HEK293T (cell line): ENCODE data around the gene LTA4H.

ENCODE experiments used
- CTCF ChIA-PET: fragments of 350-600 bp; formaldehyde crosslinking; extraction: SDS; loops from one replicate; lab custom pipeline; 2021; ENCODE audit warnings: antibody characterized with exemption, inconsistent platforms; lab: Yijun Ruan, JAX
- POLR2A ChIA-PET: fragments of 350-600 bp; formaldehyde crosslinking; extraction: SDS; loops from one replicate; lab custom pipeline; 2020; ENCODE audit warnings: antibody characterized with exemption, inconsistent platforms; lab: Yijun Ruan, JAX
- DNase-seq: peaks from one replicate; pipeline ENCODE4 v3.0.0; 2012; ENCODE audit warnings: mixed read lengths; ENCODE audit errors: extremely low spot score
- ARNT ChIP-seq: fragments of 450-650 bp; IDR thresholded peaks from 2 replicates; pipeline ENCODE4 v1.6.1; 2017; ENCODE audit warnings: mild to moderate bottlenecking
- BHLHE40 ChIP-seq: fragments of 450-650 bp; IDR thresholded peaks from 2 replicates; pipeline ENCODE4 v1.6.1; 2016; ENCODE audit warnings: mild to moderate bottlenecking, moderate library complexity, borderline replicate concordance
- CTBP1 ChIP-seq: fragments of 450-650 bp; IDR thresholded peaks from 2 replicates; pipeline ENCODE4 v1.6.1; 2016; ENCODE audit warnings: borderline replicate concordance
- ELF4 ChIP-seq: fragments of 450-650 bp; IDR thresholded peaks from 2 replicates; pipeline ENCODE4 v1.6.1; 2017; ENCODE audit warnings: antibody characterized with exemption
- FOXA1 ChIP-seq: fragments of 450-650 bp; IDR thresholded peaks from 2 replicates; pipeline ENCODE4 v1.6.1; 2016; ENCODE audit warnings: mild to moderate bottlenecking
- FOXK2 ChIP-seq: fragments of 450-650 bp; IDR thresholded peaks from 2 replicates; pipeline ENCODE4 v1.6.1; 2016; ENCODE audit warnings: mild to moderate bottlenecking
- FOXM1 ChIP-seq: fragments of 450-650 bp; IDR thresholded peaks from 2 replicates; pipeline ENCODE4 v1.6.1; 2017; ENCODE audit warnings: mild to moderate bottlenecking, borderline replicate concordance
- HDGF ChIP-seq: fragments of 450-650 bp; IDR thresholded peaks from 2 replicates; pipeline ENCODE4 v1.6.1; 2017; ENCODE audit warnings: antibody characterized with exemption, borderline replicate concordance
- L3MBTL2 ChIP-seq: fragments of 450-650 bp; conservative IDR thresholded peaks from 2 replicates; pipeline ENCODE4 v1.6.1; 2016; ENCODE audit warnings: mild to moderate bottlenecking
- LEF1 ChIP-seq: fragments of 450-650 bp; IDR thresholded peaks from 2 replicates; pipeline ENCODE4 v1.6.1; 2017; ENCODE audit warnings: mild to moderate bottlenecking, borderline replicate concordance
- NFRKB ChIP-seq: fragments of 450-650 bp; IDR thresholded peaks from 2 replicates; pipeline ENCODE4 v1.6.1; 2016; ENCODE audit warnings: mild to moderate bottlenecking, moderate library complexity
- SP1 ChIP-seq: fragments of 450-650 bp; IDR thresholded peaks from 2 replicates; pipeline ENCODE4 v1.6.1; 2017
- SUZ12 ChIP-seq: fragments of 450-650 bp; IDR thresholded peaks from 2 replicates; pipeline ENCODE4 v1.6.1; 2016; ENCODE audit warnings: mild to moderate bottlenecking
- TARDBP ChIP-seq: fragments of 450-650 bp; IDR thresholded peaks from 2 replicates; pipeline ENCODE4 v1.6.1; 2016
- ZNF384 ChIP-seq: fragments of 450-650 bp; IDR thresholded peaks from 2 replicates; pipeline ENCODE4 v1.6.1; 2016
- TF ChIP-seq, protein P1 (sequence below): fragments of 450-650 bp; IDR thresholded peaks from 2 replicates; pipeline ENCODE4 v1.6.1; 2016

LTA4H gene

DNA sequence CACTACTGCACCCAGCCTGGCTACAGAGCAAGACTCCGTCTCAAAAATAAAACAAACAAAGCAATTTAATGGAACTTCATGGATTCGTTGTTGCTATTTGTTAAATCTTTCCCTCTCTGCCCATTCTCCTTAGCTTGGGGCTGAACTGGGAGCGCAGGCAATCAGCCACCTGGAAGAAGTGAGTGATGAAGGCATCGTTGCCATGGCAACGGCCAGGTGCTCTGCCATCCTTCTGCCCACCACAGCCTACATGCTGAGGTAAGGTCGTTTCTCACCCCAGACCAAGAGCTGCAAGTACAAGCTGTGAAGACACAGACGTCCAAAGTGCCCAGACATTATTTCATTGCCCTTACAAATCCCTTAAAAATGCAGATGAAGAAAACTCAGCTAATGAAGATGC, 73.2 kb downstream of the LTA4H start:
- ChIA-PET CTCF (interaction anchor here (1.1 kb wide), 1 partner anchor 44 kb away, joined by 3 read pairs; no protein-coding TSS in a partner anchor), POLR2A (no interaction called here)
- TF ChIP-seq NFRKB, result no peak
- no peak for TF ChIP-seq FOXK2
- TF ChIP-seq LEF1, result no peak
- TF ChIP-seq SP1, result no peak
- no peak for TF ChIP-seq CTBP1
- TF ChIP-seq HDGF, result no peak
- no peak for TF ChIP-seq TARDBP
- no peak for TF ChIP-seq SUZ12
- TF ChIP-seq BHLHE40, result no peak
- TF ChIP-seq ZNF384, result no peak
- TF ChIP-seq, protein P1, sequence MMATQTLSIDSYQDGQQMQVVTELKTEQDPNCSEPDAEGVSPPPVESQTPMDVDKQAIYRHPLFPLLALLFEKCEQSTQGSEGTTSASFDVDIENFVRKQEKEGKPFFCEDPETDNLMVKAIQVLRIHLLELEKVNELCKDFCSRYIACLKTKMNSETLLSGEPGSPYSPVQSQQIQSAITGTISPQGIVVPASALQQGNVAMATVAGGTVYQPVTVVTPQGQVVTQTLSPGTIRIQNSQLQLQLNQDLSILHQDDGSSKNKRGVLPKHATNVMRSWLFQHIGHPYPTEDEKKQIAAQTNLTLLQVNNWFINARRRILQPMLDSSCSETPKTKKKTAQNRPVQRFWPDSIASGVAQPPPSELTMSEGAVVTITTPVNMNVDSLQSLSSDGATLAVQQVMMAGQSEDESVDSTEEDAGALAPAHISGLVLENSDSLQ, result no peak
- no peak for TF ChIP-seq FOXA1
- no peak for TF ChIP-seq ELF4
- TF ChIP-seq FOXM1, result no peak
- TF ChIP-seq L3MBTL2, result no peak
- no peak for TF ChIP-seq ARNT
- no peak for DNase-seq

GRCh38 chr12:95960241-95960640, 75.1 kb downstream of the LTA4H start:
- DNase-seq, result no peak
- CTCF ChIA-PET, result interaction anchor here (0.5 kb wide), 1 partner anchor 349 kb away, joined by 3 read pairs; no protein-coding TSS in a partner anchor
- POLR2A ChIA-PET, result no interaction called here
- TF ChIP-seq FOXM1 (no peak), SUZ12 (no peak), TARDBP (no peak), FOXK2 (no peak), ZNF384 (no peak), SP1 (no peak), HDGF (no peak), ELF4 (no peak), LEF1 (no peak), BHLHE40 (no peak), ARNT (no peak), NFRKB (no peak), L3MBTL2 (no peak), FOXA1 (no peak)
- TF ChIP-seq, protein P1, result no peak

DNA sequence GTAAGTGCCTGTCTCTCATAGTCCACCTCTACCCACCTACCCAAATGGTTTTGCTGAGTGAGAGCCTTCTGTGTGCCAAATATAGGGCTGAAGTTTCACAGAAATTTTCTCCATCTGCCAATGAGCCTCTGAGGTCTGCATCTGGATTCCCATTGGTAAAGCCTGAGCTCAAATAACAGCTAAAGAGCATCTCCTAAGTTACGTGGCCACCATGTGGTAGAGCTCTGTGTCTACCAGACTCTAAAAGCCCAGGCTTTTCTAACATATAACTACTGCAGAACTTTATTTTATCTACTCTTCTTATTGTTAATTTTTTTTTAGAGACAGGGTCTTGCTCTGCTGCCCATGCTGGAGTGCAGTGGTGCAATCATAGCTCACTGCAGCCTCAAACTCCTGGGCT, 76.3 kb downstream of the LTA4H start:
- peak; percentile 30 for DNase-seq
- ChIA-PET POLR2A (interaction anchor here (1.6 kb wide), 1 partner anchor 16 kb away, joined by 6 read pairs; the partner anchor contains the start of genes AMDHD1 and CCDC38), CTCF (interaction anchor here (1.1 to 2.1 kb wide), 2 partner anchors 40 to 42 kb away, joined by 5 to 9 read pairs; no protein-coding TSS in a partner anchor)
- TF ChIP-seq ARNT (no peak), BHLHE40 (no peak), FOXA1 (no peak), FOXM1 (no peak), ZNF384 (no peak), SUZ12 (no peak), TARDBP (no peak), CTBP1 (no peak), HDGF (no peak), FOXK2 (no peak), ELF4 (no peak), L3MBTL2 (no peak), NFRKB (no peak), SP1 (no peak), LEF1 (no peak)
- TF ChIP-seq, protein P1, result no peak

GRCh38 chr12:95956557-95957145, 78.7 kb downstream of the LTA4H start:
- ChIA-PET CTCF (no interaction called here), POLR2A (no interaction called here)
- TF ChIP-seq HDGF (no peak), ELF4 (no peak), L3MBTL2 (no peak), TARDBP (no peak), FOXM1 (no peak), SP1 (no peak), NFRKB (no peak), BHLHE40 (no peak), ARNT (no peak), ZNF384 (no peak)
- TF ChIP-seq, protein P1, result no peak
- no peak for DNase-seq

DNA sequence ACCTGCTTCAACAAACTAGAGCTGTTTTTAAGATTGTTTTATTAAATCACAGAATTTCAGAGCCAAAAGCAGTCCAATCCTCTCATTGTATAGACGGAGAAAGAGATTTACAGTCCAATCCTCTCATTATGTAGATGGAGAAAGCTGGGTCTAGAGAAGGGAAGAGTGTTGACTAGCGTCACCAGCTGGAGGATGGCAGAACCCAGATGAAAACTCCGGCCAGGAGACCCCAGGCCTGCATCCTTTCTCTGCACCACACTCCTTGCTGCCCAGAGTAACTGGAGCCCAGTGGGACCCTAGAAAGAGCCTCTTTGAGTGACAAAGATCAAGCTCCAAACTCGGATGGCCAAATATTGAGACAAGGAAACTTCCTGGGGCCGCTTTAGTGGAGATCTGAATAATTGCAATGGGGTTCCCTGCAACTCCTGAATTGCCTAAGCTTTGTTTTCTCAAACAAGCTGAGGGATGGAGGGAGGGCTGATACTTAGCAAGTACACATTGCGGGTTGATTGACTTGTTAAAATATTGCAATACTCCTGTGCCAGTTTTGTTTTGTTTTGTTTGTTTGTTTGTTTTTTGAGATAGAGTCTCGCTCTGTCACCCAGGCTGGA, 79.7 kb downstream of the LTA4H start:
- DNase-seq, result no peak
- CTCF ChIA-PET, result no interaction called here
- TF ChIP-seq LEF1, result no peak
- no peak for TF ChIP-seq ZNF384
- no peak for TF ChIP-seq ARNT
- TF ChIP-seq HDGF, result no peak
- TF ChIP-seq FOXA1, result no peak
- TF ChIP-seq, protein P1, result no peak
- no peak for TF ChIP-seq NFRKB
- TF ChIP-seq ELF4, result no peak
- TF ChIP-seq CTBP1, result no peak
- TF ChIP-seq TARDBP, result no peak
- TF ChIP-seq SUZ12, result no peak
- TF ChIP-seq BHLHE40, result no peak
- no peak for TF ChIP-seq L3MBTL2
- no peak for TF ChIP-seq SP1
- TF ChIP-seq FOXM1, result no peak
- no peak for TF ChIP-seq FOXK2
- POLR2A ChIA-PET, result no interaction called here
